ENCODE results near the gene ABLIM1. TPM values are rescaled to one million over a fixed set of nuclear protein-coding genes. Genes with fewer than 3 reads are reported as not detected.

The ABLIM1 gene
- total RNA-seq, 4 donors from 2014 or later, result 152 to 373 (median 209) TPM

GRCh38 chr10:114432566-114433093, 225.4 kb downstream of the ABLIM1 start:
- peaks cover 0 to 27% (median 2%) of the 10 kb centered on the region in 4 donors for H3K4me1 ChIP-seq
- 80 to 86% methylated on average over 4 of the region's 4 CpGs for WGBS, 2 donors
- H3K4me3 ChIP-seq, result no peak overlapping the region
- peaks cover 0 to 31% (median 0%) of the 10 kb centered on the region in 3 donors for H3K36me3 ChIP-seq
- H3K9me3 ChIP-seq, result no peaks in the 10 kb centered on the region
- TF ChIP-seq EP300 (IDR thresholded peaks at IDR 0.05) (no peak), POLR2A (IDR thresholded peaks at IDR 0.05) (no peak), CTCF (IDR thresholded peaks at IDR 0.05) (no peak)
- H3K27me3 ChIP-seq, result no peaks in the 10 kb centered on the region
- no peak overlapping the region for H3K27ac ChIP-seq
- DNase-seq (ENCODE audit: low spot score in 2 of 2), result no peak

GRCh38 chr10:114431414-114432135, 226.5 kb downstream of the ABLIM1 start:
- no peaks in the 10 kb centered on the region for H3K9me3 ChIP-seq
- TF ChIP-seq CTCF (IDR thresholded peaks at IDR 0.05), result no peak
- peaks cover 0 to 38% (median 9%) of the 10 kb centered on the region in 4 donors for H3K4me1 ChIP-seq
- peaks cover 0 to 21% (median 0%) of the 10 kb centered on the region in 3 donors for H3K36me3 ChIP-seq
- H3K27me3 ChIP-seq, result no peaks in the 10 kb centered on the region
- 82 to 85% methylated on average over 4 of the region's 4 CpGs for whole genome bisulfite sequencing, 2 donors
- H3K27ac ChIP-seq, result no peak overlapping the region
- no peak overlapping the region for H3K4me3 ChIP-seq
- DNase-seq (ENCODE audit: low spot score in 2 of 2), result no peak

DNA sequence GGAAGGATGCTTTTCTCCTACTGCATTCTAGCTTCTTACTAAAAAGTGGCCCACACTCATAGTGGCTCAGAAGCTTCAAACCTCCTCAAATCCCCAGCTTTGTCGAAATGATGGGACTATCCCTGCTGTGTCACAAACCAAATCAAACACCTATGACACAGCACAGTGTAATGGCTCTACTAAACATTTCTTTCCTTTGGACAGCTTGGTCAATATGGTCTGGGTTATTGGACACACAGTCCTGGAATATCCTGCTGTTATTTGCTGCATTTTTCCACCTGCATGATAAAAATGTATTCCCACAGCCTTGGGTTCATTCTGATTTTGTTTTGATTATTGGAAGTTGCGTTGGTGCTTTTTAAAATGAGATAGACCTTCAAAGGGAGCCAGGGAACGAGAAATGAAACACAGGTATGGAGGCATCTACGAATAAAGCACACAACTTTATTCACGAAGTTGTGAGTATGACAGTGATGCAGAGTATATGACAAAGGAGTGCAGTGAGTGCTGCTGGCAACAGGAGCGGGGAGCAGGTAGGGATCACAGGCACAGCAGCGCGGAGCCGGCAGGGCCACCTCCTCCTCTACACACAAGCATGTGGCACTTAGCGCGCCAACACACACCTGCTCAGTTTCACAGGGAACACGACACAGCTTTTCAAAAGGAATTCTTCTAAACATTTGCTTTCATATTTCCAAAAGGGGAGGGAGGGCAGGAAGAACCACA, 227.2 kb downstream of the ABLIM1 start:
- Histone ChIP-seq H3K9me3 (no peaks in the 10 kb centered on the region), H3K36me3 (peaks cover 0 to 13% (median 0%) of the 10 kb centered on the region in 3 donors), H3K27me3 (no peaks in the 10 kb centered on the region), H3K27ac (no peak overlapping the region), H3K4me3 (no peak overlapping the region), H3K4me1 (peaks cover 0 to 43% (median 11%) of the 10 kb centered on the region in 4 donors)
- TF ChIP-seq CTCF (IDR thresholded peaks at IDR 0.05) (no peak), POLR2A (IDR thresholded peaks at IDR 0.05) (no peak), EP300 (IDR thresholded peaks at IDR 0.05) (no peak)
- 91 to 92% methylated on average over 12 of the region's 12 CpGs for WGBS, 2 donors
- DNase-seq (ENCODE audit: low spot score in 2 of 2), result no peak

DNA sequence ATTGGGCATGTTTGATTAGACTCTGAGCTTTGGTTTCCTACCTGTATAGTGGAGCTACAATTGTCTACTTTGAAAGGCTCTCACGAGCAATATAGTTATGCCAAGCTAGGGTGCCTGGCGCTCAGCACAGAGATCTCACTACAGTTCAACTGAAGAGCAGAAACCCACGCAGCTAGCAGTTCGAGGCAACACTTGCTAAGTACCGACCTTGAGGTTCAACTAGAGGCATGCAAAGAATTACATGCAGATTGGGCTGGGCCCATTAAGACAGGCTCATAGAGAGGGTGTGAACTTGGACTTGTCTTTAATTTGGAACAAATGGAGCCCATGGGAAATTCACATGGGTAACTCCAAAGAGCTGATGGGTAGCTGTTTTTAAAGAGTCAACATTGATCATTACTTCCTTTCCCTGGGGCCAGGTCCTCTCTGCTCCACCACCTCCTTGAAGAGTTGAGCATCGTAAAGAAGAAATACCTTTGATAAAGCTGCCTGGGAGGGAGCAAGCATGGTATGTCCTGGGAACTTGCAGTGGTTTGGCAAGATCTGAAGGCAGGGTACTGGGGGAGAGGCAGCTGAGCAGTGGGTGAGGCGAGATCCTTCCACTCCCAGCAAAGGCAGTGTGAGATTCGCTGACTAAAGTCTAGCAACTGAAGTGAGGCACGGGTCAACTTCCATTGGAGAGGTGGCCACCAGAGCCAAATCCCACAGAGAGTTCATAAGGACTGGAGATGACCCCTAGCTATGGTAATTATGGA, 228.3 kb downstream of the ABLIM1 start:
- Histone ChIP-seq H3K27me3 (no peaks in the 10 kb centered on the region), H3K27ac (peak overlapping the region in 1 of 4 donors; percentile 11), H3K9me3 (no peaks in the 10 kb centered on the region), H3K4me1 (peaks cover 0 to 39% (median 11%) of the 10 kb centered on the region in 4 donors), H3K4me3 (no peak overlapping the region), H3K36me3 (peaks cover 0 to 4% (median 0%) of the 10 kb centered on the region in 3 donors)
- no peak for DNase-seq (ENCODE audit: low spot score in 2 of 2)
- TF ChIP-seq EP300 (IDR thresholded peaks at IDR 0.05), result no peak
- no peak for TF ChIP-seq CTCF (IDR thresholded peaks at IDR 0.05)
- no peak for TF ChIP-seq POLR2A (IDR thresholded peaks at IDR 0.05)
- 68 to 79% methylated on average over 9 of the region's 9 CpGs for WGBS, 2 donors
